Activated CD4-positive, alpha-beta T cell treated with anti-CD3 and anti-CD28 coated beads for 48 hours (primary cell): ENCODE measurements around the gene PARD3.
A peak's percentile ranks its signal among the peaks of the same experiment; 100 is the strongest.

Source experiments
- DNase-seq: peaks from one replicate; pipeline ENCODE4 v3.0.0-alpha.2; 2020

PARD3 gene

DNA sequence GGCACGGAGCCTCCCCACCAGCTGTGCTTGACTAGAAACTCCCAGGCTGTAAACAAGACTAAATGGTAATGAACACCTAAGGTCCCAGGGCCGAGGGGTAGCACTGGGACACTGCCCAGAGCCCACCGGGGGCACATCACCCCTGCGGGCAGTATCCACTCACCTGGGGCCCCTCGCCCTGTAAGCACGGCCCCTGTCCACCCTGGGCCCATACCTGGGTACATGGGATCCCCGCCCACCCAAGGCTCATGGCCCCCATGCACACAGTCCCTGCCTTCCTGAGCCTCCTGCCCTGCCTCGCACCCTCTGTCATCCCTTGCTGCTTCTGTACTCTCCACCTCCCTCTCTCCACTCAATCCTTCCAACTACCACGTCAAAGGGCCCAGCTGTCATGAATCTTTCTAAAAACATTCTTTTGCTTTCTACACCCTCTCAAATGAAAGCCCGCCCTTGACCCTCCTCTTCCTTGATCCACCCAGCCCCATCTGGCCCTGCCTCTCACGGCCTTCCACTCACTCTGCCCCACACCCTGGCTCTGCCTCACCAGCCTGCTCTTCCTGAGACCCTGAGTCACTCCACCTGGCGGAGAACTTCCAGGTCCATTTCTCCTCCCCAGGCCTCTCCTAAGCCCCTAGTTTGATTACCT, 173.1 kb downstream of the PARD3 start:
- no peak for DNase-seq

DNA sequence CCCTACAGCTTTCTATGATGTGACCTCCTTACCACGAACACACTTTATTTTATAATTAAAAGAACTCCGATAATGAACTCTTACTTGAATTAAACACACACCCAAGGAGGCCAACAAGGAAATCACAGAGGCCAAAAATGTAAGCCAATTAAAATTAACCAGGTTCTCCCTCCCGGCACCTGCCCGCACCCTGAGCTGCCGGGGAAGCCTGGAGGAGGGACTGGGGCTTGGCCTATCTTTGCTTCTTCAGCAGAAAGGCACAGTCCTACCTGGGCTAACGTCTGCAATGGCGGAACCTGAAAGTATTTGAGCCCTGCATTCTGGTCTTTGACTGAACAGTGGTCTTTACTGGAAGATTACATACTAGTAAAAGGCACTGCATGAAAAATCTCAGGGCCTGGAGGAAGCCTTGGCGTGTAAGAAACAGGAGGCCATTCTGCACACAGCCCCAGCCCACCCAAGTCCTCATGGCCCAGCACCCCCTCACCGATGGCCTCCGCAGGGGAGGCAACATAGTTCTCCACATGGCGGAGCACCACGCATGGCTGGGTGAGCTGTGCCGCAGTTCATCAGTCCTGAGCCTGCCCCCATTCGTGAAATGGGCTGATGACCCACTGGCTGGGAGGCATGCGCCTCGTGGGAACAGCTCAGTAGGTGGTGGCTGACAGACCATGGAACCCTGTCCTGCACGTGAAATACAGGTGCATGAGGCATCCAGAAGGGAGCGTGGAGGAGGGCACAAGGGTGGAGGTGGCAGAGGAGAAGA, 173.8 kb downstream of the PARD3 start:
- DNase-seq, result no peak

DNA sequence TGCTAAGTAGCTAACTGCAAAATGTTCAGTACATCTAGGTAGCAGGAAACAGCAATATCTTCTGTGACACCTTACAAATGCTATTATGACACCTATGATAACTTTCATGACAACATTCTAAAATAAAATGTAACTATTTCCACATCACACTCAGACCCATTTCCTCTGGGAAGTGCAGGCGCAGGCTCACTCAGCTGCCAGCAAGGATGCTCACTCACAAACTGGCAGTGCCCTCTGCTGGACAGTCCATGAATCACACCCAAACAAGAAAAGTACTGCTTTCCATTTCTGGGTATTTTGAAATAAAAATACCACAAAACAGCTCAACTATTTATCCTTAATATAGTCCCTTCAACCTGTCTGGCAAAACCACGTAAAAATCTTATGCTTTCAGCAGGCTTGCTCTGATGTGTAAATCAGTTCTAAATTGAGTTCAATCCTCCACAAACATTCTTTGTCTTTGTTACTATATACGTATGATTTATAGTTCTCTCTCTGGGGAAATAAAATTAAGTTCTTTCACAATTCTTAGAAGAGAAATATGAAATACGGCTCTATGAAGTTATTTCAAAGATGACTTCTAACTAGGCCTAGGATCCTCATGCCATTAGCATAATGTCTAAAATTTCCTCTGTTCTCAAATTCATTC, 176.6 kb downstream of the PARD3 start:
- DNase-seq, result peak; percentile 77

DNA sequence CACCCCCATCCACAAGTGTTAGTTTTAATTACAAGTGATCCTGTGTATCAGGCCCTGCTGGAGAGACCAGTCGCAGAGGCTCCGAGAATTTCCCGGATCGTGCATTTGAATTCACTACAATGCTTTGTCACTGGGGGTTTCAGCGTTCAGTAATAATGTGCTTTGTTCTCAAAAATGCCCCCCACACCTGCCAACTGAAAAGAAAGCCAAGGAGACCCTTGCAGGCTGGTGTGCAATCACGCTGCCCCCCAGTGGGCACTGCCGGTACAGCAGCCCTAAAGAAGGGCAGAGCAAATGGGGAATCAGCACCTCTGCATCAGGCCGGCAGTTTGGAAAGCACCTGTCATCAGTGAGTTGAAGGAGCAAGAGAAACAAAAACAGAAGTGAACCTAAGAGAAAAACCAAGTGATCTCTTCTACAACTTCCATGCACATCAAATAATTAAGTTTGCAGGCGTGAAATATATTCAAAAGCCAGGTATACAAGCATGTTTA, 177.6 kb downstream of the PARD3 start:
- DNase-seq, result peak; percentile 78

DNA sequence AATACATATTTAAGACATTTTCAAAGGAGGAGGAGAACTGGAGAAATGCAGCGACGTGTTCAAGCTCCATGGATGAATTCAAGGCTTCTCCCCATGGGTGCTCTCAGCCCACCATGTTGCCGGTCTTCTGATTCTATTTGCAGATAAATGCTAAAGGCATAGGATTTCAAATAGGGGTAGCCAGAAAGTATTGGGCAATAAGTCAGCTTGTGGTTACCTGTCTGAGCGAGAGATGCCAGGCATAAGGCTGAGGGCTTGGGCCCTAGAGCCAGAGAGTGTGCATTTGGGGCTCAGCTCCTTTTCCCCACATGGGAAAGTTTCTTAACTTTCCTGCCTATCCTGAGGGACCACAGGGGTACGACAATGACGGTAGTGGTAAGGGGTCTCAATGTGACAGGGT, 180.0 kb downstream of the PARD3 start:
- no peak for DNase-seq

DNA sequence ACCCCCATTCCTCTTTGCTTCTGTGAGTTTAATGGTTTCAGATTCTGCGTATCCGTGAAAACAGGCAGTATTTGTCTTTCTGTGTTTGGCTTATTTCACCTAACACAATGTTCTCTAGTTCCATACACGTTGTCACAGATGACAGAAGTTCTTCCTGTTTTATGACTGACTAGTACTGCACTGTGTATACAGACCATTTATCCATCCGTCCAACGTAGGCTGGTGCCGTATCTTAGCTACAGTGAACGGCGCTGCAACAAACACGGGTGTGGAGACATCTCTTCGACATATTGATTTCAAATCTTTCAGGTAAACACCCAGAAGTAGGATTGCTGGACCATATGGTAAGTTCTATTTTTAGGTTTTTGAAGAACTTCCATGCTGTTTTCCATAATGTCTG, 181.7 kb downstream of the PARD3 start:
- DNase-seq, result no peak

DNA sequence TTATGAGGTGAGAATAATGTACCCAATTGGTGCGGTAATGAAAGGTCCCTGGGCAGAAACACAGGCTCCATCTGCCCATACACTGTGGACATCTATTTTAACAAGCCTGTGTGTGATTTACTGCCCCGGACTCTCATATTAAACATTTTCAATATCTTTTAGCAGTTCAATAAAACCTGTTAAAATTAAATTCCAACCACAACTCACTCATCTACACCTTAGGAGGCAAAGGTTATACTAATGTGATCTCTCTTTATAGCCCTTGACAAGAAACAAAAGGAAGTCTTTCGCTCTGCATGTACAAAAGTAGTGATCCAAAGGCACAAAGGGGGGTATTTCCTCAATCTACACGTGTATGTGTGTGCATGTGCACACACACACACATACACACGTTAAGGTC, 186.0 kb downstream of the PARD3 start:
- DNase-seq, result no peak

DNA sequence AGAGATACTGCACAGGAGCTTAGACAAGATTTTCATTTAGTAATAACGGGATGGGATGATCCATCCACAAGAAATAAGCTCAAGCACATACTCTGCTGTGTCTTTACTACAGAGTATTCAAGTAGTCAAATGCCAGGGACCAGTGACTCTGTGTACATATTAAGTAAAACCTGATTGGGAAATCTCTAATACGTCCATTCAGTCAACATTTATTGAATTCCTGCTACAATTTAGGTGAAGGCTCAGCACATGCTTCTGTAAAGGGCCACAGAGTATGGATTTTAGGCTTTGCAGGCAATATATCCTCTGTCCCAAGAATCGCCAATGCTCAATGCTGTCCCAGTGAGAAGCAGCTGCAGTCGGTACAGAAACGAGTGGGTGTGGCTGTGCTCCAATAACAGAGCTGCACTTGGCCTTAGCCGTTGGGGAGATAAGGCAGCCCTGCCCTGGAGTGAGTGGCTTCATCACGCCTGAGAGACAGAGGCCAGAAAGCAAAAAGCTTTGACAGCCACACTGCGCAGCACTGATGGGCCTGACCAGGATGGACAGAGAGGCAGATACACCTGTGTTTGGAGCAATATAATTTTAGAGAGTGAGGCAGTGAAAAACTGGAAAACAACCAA, 186.8 kb downstream of the PARD3 start:
- DNase-seq, result no peak

DNA sequence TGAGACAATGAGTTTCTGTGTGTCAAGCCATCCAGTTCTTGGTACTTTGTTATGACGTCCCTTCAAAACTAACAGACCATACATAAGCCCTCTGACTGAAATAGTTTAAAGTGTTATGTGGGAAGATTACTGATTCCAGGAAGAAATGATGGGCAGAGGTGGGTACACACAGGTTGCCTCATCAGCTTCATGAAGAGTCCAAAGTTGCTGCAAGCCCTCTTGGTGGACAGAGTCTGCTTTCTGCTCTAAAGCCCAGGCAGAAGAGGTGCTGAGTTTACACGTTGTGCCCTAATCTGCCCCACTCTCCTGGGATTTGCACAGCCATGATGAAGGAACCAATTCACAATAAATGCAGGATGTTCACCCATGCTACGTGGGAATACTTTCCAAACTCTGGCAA, 187.4 kb downstream of the PARD3 start:
- no peak for DNase-seq

DNA sequence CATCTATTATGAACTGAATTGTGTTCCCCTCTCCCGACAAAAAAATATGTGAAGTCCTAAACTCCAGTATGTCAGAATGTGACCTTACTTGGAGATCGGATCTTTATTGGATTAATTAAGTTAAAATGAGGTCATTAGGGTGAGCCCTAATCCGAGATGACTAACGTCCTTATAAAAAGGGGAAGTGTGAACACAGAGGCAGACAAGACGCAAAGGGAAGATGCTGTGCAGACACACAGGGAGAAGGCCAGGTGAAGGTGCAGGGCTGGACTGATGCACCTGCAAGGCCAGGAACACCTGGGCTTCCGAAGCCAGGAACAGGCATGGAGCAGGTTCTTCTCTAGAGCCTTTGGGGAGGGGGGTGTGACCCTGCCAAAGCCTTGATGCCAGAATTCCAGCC, 187.8 kb downstream of the PARD3 start:
- no peak for DNase-seq

DNA sequence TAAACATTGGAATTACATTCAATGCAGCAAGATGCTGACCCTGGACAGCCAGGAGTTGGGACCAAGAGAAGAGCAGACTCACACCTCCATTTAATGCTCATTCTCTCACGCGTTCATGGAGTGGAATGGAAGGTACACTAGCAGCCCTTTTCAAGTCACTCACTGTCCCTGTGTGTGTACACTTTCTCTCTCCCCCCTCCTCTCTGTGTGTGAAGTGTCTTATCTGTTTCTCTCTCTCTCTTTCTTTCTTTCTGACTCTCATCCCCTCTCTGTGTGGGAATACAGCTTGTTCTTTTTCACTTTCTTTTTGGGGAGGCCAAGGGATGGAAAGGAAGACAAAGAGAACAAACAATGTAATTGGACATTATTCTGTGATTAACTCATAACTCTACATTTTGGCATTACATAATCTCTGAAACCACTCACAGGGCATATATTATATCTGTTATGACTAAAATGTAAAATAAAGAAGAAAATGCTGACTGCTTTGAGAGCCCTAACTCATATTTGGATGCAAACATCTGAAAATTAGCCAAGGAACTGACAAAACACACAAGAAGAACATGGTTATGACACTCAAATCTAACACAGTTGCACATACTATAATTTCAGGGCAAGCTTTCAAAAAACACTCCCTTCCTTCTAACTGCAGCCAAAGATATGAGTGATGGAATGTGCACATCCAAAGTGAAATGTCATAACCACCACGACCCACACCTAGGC, 188.8 kb downstream of the PARD3 start:
- DNase-seq, result no peak

DNA sequence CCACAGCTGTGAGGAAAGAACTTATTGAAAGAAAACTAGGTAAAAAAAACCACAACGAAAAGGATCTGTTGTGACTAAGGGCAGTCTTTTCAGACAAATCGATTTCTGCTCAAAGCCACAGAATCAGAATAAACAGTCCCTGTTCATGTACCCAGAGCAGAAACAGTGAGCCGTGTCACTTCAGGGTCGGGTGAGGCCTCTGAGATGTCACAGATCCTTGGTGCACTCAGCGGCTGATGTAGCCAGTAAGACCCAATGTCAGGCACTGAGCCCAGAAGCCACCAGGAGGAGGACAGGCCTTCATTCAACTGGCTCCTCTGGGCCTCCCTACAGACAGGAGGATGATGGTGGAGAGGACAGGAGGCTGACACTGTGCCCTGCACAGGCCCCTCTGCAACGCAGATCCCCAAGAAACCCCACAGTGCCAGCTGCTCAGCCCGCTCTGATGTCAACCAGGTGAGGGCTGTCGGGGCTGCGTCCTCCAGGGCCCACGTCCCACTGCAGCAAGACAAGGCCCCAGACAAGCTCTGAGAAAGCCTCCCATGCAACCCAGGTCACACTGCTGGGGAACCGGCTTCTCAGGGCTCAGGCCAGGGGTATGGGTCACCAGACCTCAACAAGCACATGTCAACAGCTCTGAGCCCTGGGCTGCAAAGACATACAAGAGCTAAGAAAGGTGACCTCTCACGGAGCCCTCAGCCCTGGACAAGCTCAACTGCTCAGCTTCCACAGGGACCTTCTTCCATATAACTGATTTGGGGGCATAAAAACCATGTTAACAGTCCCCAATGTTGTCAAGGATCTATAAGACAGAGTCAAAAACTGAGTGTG, 190.6 kb downstream of the PARD3 start:
- no peak for DNase-seq

DNA sequence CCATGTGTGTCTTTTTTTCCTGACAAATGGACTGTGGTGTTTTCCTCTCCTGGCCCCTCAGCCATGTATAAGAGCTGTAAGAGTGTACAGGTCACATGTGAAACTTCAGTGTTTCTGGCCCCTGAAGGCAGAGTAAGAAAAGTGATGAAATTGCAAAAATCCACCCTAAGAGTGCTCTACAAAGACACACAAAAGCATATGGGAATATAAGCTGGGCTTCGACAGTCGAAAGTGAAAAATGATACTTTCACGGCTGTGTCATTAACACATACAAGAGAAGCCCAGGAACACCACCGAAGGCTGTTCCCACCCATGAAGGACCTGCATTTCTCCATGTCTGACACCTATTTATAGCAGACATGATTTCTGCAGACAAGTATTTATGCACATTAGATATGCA, 192.2 kb downstream of the PARD3 start:
- no peak for DNase-seq

DNA sequence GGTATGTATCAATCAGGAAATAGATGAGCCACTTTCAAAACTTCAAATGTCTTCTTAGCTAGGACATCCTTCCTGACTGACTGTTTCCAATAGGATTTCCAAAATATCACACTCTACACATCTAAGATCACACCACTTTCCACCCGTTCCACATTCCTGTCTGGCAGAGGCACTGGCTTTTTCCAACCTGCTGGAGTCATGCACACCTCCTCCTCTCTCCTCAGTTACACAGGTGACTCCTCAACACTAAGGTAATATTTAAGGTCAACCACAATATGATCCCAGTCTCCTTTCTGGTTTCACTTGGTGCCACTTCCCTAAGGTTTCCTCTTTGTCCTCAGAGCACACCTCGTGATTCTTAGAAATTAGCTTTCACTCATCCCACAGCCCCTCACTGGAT, 196.5 kb downstream of the PARD3 start:
- no peak for DNase-seq

DNA sequence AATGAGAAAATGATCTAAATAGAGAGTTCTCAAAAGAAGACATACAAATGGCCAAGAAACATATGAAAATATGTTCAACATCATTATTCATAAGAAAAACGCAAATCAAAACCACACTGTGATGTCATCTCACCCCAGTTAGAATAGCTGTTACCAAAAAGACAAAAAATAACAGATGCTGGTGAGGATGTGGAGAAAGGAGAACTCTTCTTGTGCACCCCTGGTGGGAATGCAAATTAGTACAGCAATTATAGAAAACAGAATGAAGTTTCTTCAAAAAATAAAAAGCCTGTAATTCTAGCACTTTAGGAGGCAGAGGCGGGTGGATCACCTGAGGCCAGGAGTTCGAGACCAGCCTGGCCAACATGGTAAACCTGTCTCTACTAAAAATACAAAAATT, 199.3 kb downstream of the PARD3 start:
- DNase-seq, result no peak

DNA sequence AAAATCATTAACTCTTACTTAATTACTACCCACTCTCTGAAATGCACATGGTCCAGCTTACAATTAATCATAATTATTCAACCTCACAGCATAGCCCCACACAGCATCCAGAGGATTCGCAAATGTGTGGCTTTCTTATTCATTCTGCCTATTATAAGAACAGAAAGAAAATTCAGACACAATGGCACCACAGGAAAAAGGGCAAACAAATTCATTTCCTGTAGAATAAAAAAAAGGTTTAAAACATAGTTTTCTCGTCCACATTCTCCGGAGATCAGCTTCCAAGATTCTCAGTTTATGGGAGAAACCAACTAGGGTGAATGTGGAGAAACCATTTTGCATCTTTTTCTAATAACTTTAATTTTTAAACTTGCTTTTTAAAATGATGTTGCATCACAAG, 201.6 kb downstream of the PARD3 start:
- no peak for DNase-seq

DNA sequence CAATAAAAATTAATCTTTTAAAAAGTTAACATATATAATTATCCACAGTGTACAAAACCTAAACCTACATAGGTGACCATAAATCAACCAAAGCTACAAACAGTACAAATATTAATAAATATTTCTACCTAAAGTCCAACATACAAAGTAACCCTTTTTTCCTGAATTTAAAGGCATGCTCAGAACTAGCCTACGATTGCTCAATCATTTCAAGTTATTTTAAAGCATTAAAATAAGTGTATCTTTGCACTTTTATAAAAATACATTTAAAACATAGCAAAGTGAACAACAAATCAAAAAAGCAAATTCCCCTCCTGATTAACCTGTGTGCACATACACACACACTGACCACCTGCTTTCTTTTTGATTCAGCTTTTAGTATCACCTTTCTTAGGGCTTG, 202.2 kb downstream of the PARD3 start:
- no peak for DNase-seq

DNA sequence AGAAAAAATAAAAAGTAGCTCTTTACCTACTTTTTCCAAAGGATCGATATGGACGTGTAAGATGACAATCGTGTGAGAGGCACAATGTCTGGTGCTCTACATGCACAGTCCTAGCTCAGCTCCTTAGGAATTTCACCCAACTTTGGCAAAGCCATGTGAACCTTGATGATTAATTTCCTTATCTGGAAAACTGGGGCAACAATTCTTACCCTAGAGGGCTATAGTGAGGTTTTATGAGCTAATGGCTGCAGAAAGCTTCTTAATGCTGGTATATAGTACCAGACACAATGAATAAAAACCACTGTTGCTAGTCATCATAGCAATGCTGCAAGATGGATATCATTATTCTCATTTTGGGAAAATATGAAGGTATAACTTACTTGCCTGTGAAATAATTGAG, 202.7 kb downstream of the PARD3 start:
- DNase-seq, result no peak

DNA sequence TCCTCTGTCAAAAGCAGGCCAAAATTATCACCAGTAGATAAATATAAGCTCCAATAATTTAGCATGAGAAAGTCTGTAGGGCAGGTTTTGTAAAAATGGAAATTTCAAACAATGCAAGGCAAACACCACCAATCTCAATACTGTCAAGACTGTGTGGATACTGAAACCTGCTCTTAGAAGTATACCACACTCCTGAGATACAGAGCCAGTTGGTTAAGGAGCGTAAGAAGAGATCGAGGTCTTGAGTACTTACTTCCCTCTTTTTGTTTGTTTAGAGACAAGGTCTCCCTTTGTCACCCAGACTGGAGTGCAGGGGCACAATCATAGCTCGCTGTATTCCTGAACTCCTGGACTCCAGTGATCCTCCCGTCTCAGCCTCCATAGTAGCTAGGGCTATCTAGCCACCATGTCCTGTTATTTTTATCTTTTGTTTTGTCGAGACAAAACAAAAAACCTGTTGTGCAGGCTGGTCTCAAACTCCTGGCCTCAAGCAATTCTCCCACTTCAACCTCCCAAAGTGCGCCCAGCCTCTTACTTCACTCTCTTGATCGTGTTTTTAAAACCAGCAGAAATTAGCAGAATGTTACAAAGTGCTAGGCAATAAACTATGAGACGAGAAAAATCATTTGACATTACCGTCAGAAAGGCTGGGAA, 205.7 kb downstream of the PARD3 start:
- no peak for DNase-seq

DNA sequence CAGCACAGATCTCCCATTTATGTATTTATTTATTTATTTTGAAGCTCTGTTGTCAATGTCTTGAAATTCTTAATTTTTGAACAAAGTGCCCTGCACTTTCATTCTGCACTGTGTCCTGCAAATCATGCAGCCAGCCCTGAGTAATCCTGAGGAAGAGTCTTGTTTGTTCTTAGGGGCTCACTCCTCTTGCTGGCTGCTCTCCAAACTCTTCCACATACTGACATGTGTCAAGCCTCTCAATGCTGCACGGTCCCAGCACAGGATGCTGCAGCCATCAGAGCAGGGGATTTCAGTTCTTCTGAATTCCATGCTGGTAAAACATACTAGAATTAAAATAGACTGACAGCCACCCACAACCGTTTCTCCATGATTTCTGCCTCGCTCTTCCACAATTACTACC, 207.2 kb downstream of the PARD3 start:
- no peak for DNase-seq

DNA sequence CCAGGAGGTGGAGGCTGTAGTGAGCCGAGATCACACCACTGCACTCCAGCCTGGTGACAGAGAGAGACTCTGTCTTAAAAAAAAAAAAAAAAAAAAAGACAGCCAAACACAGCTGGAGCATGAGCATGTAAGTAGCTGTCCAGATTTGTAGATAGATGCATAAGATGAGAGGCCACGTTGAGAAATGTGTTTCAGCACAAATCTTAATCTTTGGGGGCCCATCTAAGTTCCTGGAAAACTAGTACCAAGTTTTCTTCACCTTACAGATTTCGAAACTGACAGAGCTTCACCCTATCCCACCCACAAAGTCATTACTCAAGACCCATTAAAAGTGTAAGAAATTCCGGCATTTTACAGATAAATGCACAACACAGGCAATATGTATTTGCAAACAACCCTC, 208.2 kb downstream of the PARD3 start:
- DNase-seq, result no peak

DNA sequence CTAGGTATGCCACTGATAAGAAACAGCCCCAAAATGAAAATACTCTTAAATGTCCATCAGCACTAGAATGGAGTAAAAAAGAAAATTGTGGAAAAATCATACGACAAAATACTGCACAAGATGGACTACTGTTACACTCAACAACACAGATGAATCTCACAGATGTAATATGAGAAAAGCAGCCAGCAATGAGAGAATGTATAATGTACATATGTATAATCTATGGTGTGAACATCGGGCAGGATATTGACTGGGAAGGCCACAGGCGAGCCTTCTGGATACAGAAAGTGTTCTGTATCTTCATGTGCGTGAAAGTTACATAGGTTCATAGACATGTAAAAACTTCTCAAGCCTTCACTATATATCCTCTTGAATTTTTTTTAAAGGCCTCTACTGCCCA, 212.6 kb downstream of the PARD3 start:
- DNase-seq, result no peak
